Stimulated activated CD4-positive, alpha-beta T cell treated with anti-CD3 and anti-CD28 coated beads, TNF-alpha, amount 100 ng/mL, for 48 hours (primary cell): Measurements from ENCODE around the gene OGFR.

Experiments
- DNase-seq, 3 donors: peaks; one replicate each; pipeline ENCODE4 v3.0.0-alpha.2; 2020; ENCODE audit warnings: low read depth in 3 of 3

Gene OGFR

DNA sequence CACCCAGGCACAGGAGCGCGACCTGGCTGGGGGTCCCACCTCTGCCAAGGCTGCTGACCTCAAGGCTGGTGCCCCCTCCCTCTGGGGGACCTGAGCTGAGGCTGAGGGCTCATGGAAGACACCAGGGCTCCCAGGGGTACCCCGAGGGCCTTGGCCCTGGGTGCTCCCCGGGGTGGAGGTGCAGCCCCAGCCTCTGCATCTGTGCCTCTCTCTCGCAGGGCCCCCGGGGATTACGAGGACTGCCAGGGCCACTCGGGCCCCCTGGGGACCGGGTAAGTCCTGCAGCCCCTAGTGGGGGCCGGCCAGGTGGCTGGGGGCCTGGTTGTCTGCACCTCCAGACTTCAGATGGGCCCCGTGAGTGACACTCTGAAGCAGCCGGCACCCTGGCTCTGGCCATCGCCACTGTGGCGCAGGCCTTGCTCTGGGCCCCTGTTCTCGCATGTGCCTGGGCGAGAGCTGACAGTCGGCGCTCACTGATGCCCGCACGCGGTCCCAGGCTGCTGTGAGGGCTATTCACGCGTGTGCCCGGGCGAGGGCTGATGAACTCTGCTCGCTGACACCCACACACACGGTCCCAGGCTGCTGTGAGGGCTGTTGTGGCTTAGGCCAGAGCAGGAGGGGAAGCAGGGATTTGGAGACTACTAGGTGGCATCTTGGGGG, 21.5 kb downstream of the OGFR start:
- DNase-seq = no peak

DNA sequence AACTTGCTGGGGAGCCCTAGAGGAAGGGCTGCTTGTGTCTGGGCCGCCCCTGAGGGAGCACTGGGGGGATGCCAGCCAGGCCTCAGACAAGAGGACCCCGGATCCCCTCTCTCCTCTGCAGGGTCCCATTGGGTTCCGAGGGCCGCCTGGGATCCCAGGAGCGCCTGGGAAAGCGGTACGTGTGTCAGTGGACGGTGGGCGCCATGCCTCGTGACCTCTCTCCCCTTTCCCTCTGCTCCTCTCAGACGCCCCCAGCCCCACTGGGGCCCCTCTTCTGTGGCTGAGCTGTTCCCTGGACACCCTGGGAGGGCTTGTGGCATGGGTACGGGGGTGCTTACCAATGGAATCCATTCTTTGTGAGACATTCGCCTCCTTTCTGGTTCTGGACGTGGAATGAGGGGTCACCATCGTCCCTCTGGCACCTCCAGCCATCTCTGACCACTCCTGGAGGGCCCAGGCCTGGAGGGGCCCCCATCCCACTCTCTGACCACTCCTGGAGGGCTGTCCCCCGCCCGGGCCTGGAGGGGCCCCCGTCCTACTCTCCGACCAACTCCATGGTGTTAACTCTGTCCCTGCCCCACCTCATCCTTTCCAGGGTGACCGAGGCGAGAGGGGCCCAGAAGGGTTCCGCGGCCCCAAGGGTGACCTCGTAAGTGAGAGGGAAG, 22.1 kb downstream of the OGFR start:
- no peak for DNase-seq

DNA sequence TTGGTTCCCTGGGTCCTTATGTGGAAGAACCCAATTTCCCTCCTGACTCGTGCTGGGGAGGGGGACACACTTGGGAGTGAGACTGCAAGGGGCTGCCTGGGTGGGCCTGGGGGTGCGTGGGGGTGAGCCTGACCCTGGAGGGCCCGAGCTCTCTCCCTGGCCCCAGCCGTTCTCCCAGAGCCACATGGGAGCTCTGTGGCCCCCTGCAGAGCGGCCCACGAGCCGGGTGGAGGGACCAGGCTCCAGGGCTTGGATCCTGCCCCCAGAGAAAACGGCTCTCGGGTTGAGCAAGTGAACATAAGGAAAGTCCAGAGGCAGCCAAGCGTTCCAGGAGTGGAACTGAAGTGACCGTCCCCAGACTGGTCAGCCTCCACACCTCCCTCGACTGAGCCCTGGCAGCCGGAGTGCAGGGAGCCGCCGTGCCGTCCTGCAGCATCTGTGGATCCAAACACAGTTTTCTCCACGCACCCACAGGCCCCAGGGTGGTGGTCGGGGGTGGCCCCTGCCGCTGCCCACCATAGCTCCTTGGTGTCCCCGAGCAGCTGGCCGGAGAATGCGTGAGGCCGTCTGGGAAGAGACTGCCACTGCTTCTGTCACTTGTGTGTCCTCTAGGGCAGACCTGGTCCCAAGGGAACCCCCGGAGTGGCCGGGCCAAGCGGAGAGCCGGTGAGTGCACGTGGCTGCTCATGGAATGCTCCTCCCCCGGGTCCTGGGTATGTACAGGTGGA, 22.8 kb downstream of the OGFR start:
- DNase-seq = no peak

DNA sequence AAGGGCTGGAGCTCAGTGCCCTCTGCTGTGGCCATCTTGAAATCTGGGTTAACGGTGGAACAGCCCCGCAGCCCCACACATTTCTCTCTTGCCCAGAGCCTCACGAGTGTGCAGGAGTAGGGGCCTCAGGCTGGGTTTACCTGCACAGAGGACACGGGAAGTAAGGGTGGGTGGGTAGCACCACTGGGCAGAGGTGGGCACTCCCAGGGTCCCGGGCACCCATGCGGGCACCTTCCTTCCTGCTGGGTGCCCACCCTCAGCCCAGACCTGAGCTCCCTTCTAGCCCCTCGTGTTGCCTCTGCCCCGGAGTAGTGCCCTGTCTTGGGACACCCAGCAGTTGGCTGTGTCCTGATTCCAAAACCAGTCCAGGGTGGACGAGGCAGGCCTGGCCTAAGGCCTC, 23.4 kb downstream of the OGFR start:
- no peak for DNase-seq

DNA sequence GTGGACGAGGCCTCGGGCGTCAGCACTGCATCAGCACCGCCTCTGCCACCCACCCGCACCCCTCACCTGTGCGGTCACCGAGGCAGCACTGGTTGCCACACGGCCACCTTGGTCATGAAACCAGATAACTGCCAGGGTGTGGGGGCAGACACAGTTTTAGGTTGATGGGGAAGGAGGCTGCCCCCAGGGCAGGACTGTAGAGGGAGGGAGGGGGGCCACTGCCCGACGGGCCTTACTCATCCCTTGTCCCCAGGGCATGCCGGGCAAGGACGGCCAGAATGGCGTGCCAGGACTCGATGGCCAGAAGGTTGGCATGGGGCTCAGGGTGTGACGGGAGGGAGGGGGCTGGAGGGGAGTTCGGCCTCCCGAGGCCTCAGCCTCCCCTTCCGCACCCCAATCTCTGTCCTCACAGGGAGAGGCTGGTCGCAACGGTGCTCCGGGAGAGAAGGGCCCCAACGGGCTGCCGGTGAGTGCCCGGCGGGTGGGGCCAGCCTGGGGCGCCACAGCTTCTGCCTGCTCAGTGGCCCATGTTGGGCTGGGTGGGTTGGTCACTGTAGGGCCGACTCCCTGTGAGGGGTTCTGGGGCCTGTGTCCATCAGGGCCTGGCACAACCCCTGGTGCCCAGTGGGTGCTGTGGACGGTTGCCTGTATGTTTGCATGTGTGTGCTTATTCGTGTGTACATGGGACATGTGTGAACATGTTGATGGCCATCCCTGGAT, 24.0 kb downstream of the OGFR start:
- DNase-seq = no peak

DNA sequence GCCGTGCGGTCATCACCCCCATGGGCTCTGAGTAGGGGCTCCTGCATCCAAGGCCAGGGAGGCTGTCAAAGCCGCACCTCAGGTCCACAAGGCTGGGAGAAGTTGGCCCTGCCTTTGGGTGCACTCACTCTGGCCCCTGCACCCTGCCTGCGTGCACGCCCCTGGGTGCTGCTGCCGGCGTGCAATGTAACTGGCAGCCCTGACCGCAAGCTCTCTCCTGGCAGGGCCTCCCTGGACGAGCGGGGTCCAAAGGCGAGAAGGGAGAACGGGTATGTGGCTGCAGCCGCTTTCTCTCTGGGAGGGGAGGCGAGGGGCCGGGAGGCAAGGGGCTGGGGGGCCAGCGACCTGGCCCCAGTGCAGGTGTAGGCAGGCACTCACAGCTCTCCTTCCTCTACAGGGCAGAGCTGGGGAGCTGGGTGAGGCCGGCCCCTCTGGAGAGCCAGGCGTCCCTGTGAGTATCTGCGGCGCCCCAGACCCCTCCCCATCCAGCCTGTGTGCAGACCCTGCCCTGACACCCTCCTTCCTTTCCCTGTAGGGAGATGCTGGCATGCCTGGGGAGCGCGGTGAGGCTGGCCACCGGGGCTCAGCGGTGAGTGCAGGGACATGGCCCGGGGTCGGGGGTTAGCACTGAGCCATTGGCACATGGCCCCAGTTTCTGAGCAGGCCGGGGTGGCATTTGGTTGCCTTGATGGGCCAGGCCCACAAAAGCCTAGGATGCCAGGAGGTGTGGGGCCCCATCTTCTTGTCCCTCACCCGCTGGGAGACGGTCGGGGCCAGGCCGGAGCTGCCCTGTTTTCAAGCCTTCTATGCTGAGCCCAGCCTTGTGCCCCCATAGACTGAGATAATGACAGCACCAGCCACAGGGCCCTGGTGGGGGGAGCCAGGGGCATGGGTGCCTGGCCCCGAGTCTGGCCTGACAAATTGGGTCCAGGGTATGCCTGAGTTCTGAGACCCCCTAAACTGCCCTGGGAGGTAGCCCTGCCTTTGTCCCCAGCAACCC, 24.9 kb downstream of the OGFR start:
- no peak for DNase-seq

DNA sequence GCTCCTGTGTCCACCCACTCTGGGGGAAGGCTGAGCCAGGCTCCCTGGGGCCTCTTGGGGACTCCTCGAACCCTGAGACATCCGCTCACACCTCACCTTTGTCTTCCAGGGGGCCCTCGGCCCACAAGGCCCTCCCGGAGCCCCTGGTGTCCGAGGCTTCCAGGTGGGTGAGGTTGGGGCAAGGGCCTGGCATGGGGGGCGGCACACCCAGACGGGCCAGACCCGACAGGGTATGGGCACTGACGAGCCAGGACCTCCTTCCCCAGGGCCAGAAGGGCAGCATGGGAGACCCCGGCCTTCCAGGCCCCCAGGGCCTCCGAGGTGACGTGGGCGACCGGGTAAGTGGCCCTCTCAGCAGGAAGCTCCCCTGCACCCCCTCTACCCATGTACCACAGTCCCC, 25.6 kb downstream of the OGFR start:
- DNase-seq = no peak

DNA sequence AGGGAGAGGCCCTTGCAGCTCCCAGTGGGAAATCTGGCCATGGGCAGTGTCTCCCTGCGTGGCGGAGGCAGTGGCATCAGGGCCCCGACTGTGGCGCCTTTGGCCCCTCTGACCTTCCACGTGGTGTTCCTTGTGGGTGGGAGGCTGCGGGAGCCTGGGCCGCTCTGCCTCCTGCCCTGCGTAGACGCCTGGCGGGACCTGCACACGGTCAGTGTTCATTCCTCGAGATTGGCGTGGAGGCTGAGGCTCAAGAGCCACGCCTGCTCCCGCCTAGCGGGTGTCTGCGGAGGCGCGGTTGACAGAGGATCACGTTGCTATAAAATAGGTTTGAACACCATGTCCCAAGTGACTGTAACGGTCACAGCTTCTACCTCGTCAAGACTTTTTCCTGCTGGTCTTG, 26.2 kb downstream of the OGFR start:
- no peak for DNase-seq

DNA sequence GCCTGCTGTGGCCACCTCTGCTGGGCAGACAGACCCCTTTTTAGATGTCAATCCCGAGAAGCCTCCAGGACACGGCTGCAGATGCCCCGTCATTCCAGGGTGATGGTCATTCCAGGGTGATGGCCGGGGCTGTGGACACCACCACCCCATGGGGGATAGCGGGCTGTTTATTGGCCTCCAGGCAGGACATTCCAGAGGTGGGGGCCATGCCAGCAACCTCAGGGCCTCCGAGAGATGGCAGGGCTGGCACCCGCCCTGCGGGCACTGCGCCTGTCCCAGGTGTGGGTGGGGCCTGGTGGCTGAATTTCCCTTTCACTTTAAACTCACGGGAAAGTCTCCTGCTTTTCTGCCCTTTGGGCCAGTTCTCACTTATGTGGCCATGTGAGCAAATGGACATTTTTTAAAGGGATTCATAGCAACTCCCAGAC, 26.7 kb downstream of the OGFR start:
- no peak for DNase-seq

DNA sequence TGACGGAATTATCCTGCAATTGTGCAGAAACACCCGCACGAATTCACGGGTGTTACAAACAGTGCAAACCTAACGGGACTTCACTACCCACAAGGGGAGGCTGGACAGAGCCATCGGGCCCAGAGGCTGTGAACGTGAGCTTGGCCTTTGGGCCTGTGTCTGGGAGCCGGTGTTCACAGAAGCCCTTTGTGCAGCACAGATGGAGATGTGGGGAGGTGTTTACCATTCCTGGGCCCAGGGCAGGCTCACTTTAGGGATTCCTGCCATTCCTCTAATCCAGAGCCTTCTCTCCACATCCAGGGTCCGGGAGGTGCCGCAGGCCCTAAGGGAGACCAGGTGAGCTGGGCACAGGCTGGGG, 27.2 kb downstream of the OGFR start:
- no peak for DNase-seq

DNA sequence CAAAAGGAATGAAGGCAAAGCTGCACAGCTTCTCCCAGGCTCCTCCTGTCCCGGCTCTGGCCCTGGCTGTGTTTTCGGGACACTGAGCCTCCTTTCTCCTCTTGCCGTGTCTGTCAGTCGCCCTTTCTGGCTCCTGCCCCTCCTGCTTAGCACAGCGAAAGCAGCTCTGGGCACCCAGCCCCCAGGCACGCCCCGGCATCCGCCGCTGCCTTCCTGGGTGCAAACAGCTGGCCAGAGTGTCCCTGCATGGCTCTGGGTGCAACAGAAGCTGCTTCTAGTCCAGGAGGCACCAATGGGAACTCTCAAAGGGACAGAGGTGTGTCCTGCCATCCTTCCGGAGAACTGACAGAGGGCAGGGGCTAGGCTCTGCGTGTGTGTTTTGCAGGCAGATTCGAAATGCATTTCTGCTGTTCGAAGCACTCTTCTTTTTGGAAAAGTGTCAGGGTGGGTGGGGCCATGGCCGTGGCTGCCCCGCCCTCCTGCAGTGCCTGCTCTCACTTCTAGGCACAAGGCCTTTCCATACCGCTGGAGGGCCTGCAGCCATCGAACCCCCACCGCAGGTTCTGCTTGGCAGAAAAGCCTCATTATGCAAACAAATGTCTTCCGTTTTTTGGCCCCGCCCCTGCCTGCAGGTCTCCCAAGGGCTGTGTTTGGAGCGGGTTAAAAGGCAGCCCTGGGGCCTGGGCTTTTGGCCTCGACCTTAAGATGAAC, 27.7 kb downstream of the OGFR start:
- peak in 1 of 3 donors; percentile 28 for DNase-seq

DNA sequence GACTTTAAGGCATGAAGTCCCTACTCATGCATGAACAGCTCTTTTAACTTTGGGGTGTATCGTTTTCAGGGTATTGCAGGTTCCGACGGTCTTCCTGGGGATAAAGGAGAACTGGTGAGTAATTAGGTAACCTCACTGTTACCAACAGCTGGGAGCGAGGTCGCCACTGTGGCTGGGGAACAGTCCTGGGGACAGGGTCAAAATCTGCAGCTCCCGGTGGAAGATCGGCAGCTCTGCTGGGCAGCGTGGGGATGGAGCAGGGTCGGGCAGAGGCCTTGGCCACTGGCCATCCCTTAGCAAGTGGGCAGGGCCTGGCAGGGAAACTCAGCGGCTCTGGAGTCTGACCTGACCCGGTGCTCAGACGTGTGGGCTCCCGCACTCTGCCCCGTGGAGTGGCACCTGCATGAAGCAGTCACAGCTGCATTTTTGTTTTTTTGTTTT, 28.3 kb downstream of the OGFR start:
- DNase-seq = no peak

DNA sequence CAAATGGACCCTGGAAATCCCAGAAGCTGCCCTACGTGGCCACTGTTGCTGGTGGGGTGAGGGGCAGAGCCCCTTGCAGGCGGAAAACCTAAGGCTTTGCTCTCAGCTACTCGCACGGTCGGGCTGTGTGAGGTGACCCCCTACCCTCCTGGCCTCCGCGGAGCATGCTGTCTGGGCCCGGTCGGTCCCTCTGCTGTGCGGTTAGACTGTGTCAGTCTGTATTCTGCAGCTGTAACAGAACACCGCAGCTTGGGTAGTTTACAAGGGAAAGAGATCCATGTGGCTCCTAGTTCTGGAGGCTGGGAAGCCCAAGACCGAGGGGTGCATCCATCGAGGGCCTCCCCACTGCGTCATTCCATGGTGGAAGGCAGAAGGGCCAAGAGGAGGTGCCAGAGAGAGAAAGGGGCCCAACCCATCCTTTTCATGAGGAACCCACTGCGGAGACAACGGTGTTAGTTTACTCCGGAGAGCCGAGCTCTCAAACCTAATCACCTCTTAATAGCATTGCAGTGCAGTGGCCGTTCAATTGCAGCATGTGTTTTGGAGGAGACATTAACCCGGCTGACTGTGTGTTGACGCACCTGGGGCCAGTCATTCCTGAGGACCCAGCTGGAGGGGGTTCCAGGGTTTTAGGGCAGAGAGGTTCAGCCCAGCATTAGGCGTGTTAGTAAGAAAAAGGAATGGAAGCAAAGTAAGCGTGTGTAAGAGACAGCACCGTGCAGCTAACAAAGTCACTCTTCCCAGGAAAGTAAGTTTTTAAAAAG, 30.5 kb downstream of the OGFR start:
- no peak for DNase-seq

DNA sequence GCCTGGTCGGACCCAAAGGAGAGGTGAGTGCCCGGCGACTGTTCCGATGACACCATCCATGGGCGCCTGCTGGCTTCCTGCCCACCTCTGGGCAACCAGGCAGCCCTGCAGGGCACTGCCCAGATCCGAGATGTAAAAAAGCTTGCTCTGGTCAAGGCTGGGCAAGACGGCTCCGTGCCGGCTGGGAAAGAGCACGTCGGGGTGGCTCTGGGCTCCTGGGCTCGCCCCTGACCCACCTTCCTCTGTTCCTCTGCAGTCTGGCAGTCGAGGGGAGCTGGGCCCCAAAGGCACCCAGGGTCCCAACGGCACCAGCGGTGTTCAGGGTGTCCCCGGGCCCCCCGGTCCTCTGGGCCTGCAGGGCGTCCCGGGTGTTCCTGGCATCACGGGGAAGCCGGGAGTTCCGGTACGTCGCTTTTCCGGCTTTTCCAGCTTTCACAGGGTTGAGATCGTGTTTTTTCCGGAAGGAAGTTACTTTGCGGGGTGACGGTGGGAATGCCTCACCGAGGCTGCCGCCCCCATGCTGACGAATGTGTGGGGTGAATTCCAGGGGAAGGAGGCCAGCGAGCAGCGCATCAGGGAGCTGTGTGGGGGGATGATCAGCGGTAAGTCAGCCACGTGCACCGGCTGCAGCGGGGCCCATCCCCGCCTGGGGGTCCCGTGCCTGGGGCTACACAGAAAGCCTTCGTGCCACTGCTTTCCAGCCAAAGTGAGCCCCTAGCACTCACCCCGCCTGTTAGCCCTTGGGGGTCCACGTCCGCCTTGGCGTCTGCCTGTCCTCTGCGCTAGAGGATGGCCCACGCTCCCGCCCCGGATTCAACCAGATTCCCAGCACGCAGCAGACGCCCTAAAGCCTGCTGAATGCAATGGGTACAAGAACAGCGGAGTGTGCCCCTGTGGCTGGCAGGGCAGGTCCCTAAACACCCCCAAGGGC, 31.6 kb downstream of the OGFR start:
- DNase-seq = no peak

DNA sequence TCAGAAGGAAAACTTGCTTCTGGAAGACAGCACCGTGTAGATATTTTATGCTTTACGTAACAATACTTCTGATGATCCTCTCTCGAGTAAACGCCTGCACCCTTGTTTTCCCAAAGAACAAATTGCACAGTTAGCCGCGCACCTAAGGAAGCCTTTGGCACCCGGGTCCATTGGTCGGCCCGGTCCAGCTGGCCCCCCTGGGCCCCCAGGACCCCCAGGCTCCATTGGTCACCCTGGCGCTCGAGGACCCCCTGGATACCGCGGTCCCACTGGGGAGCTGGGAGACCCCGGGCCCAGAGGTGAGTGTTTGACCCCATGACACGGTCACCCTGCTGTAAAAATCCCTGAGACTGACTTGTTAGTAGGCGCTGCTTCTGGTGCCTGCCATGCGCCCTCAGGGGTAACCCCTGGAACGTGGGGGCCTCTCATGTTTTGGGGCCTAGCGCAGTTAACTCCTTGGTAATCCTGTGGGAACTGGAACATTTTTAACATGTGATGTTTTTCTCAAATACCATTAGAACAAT, 32.4 kb downstream of the OGFR start:
- DNase-seq = no peak

DNA sequence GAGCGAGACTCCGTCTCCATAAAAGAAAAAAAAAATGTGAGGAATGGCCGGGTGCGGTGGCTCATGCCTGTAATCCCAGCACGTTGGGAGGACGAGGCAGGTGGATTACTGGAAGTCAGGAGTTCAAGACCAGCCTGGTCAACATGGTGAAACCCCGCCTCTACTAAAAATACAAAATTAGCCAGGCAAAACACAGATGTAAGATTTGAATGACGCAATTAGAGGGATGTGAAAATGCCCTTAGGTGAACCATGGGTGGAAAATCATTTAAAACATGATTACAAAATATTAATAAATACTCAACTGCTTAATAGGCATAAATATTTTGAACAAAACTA, 33.1 kb downstream of the OGFR start:
- no peak for DNase-seq

DNA sequence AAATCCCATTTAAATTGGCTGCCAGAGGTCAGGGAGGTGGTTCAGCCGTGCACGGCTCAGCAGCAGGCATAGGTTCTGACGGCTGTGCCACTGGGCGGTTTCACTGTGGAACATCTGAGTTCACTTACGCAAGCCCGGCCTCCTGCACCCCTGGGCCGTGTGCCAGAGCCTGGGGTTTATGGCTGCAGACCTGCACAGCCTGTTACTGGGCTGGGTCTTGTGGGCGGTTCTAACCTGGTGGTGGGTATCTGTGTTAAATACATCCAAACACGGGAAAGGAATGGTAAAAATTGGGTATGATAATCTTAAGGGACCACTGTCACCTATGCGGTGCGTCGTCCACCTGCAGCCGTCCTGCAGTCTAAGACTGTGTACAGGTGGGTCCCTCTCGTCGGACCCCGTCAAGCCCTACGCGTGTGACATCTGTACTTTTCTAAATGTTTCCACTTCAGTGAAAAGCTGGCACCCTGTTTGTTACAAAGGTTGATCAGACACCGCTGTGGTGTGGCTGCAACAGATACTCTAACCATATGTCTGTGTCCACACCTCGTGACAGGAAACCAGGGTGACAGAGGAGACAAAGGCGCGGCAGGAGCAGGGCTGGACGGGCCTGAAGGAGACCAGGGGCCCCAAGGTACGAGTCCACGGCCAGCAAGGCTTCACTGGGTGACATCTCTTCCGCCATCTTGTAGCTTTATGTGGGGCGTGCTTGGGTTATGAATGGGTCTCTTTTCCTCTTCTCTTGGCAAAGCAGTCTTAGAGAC, 33.7 kb downstream of the OGFR start:
- DNase-seq = no peak

DNA sequence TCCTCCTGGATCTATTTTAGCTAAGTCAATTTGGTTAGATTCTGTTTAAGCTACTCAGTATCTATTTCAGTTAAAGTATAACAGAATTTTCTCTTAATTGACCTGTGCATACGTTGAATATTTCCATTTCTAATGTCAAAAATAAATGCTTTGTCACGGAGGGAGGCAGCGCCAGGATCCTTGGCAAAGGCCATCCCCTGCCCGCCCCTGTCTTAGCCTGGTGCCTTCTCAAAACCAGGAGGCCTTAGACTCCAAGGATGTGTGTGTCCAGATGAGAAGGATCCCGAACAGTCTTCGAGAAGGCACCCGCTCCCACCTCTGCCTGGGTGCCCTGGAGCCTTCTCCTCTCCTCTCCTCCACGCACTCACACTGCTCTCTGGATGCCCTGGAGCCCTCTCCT, 34.6 kb downstream of the OGFR start:
- no peak for DNase-seq
